ENCODE measurements around the gene LARGE1.
A peak's percentile ranks its signal among the peaks of the same experiment; 100 is the strongest.

The LARGE1 gene

GRCh38 chr22:33520904-33521780 lies 399.1 kb downstream of the LARGE1 start:
- H3K4me1 ChIP-seq: no peaks in the 10 kb centered on the region
- H3K36me3 ChIP-seq (replicated peaks): no peaks in the 10 kb centered on the region
- H3K4me3 ChIP-seq: no peak overlapping the region
- DNase-seq (ENCODE audit: low spot score in 2 of 2): no peak
- no peaks in the 10 kb centered on the region for H3K9me3 ChIP-seq
- H3K27me3 ChIP-seq (ENCODE audit: low read depth): no peaks in the 10 kb centered on the region
- in situ Hi-C loops (cut with MboI; ENCODE audit: low sequenced_read_pairs): loop anchor here (25.0 kb wide), 1 partner anchor 591 kb away; no protein-coding TSS in a partner anchor

- in situ Hi-C loops (cut with MboI; ENCODE audit: low sequenced_read_pairs): loop anchor here (25.0 kb wide), 1 partner anchor 592 kb away; no protein-coding TSS in a partner anchor
- H3K36me3 ChIP-seq (replicated peaks): no peaks in the 10 kb centered on the region
- H3K4me3 ChIP-seq: no peak overlapping the region
Measured at GRCh38 chr22:33519974-33520903, 400.0 kb downstream of the LARGE1 start.

GRCh38 chr22:33519071-33519973 lies 401.0 kb downstream of the LARGE1 start:
- in situ Hi-C loops (cut with MboI; ENCODE audit: low sequenced_read_pairs): loop anchor here (25.0 kb wide), 1 partner anchor 593 kb away; no protein-coding TSS in a partner anchor
- peak; percentile 38 to 60 for DNase-seq (ENCODE audit: low spot score in 2 of 2)
- Histone ChIP-seq H3K36me3 (replicated peaks) (no peaks in the 10 kb centered on the region), H3K9me3 (no peaks in the 10 kb centered on the region), H3K27me3 (ENCODE audit: low read depth) (no peaks in the 10 kb centered on the region), H3K4me1 (no peaks in the 10 kb centered on the region), H3K4me3 (no peak overlapping the region)

More at GRCh38 chr22:33519974-33520903, 400.0 kb downstream of the LARGE1 start:
- H3K4me1 ChIP-seq: no peaks in the 10 kb centered on the region
- DNase-seq (ENCODE audit: low spot score in 2 of 2): no peak
- no peaks in the 10 kb centered on the region for H3K9me3 ChIP-seq
- no peaks in the 10 kb centered on the region for H3K27me3 ChIP-seq (ENCODE audit: low read depth)

- Histone ChIP-seq H3K9me3 (no peaks in the 10 kb centered on the region), H3K4me3 (no peak overlapping the region), H3K4me1 (no peaks in the 10 kb centered on the region), H3K27me3 (ENCODE audit: low read depth) (no peaks in the 10 kb centered on the region), H3K36me3 (replicated peaks) (no peaks in the 10 kb centered on the region)
- in situ Hi-C loops (cut with MboI; ENCODE audit: low sequenced_read_pairs): loop anchor here (25.0 kb wide), 1 partner anchor 594 kb away; no protein-coding TSS in a partner anchor
- no peak for DNase-seq (ENCODE audit: low spot score in 2 of 2)
Measured at GRCh38 chr22:33518405-33518804, 401.9 kb downstream of the LARGE1 start.

- Histone ChIP-seq H3K4me1 (no peaks in the 10 kb centered on the region), H3K9me3 (no peaks in the 10 kb centered on the region), H3K36me3 (replicated peaks) (no peaks in the 10 kb centered on the region), H3K4me3 (no peak overlapping the region), H3K27me3 (ENCODE audit: low read depth) (no peaks in the 10 kb centered on the region)
- in situ Hi-C loops (cut with MboI; ENCODE audit: low sequenced_read_pairs): loop anchor here (25.0 kb wide), 1 partner anchor 597 kb away; no protein-coding TSS in a partner anchor
- DNase-seq (ENCODE audit: low spot score in 2 of 2): no peak
Measured at GRCh38 chr22:33515795-33516194, 404.5 kb downstream of the LARGE1 start.

GRCh38 chr22:33513388-33514338 lies 406.6 kb downstream of the LARGE1 start:
- no peaks in the 10 kb centered on the region for H3K27me3 ChIP-seq (ENCODE audit: low read depth)
- in situ Hi-C loops (cut with MboI; ENCODE audit: low sequenced_read_pairs): loop anchor here (25.0 kb wide), 1 partner anchor 599 kb away; no protein-coding TSS in a partner anchor
- H3K4me3 ChIP-seq: no peak overlapping the region
- no peaks in the 10 kb centered on the region for H3K4me1 ChIP-seq
- DNase-seq (ENCODE audit: low spot score in 2 of 2): no peak
- no peaks in the 10 kb centered on the region for H3K9me3 ChIP-seq
- H3K36me3 ChIP-seq (replicated peaks): no peaks in the 10 kb centered on the region

GRCh38 chr22:33512908-33513307 lies 407.4 kb downstream of the LARGE1 start:
- Histone ChIP-seq H3K36me3 (replicated peaks) (no peaks in the 10 kb centered on the region), H3K4me1 (no peaks in the 10 kb centered on the region), H3K27me3 (ENCODE audit: low read depth) (no peaks in the 10 kb centered on the region), H3K4me3 (no peak overlapping the region), H3K9me3 (no peaks in the 10 kb centered on the region)
- in situ Hi-C loops (cut with MboI; ENCODE audit: low sequenced_read_pairs): loop anchor here (25.0 kb wide), 1 partner anchor 599 kb away; no protein-coding TSS in a partner anchor
- DNase-seq (ENCODE audit: low spot score in 2 of 2): no peak

GRCh38 chr22:33510429-33510904 lies 409.8 kb downstream of the LARGE1 start:
- Histone ChIP-seq H3K4me1 (no peaks in the 10 kb centered on the region), H3K4me3 (no peak overlapping the region), H3K9me3 (no peaks in the 10 kb centered on the region), H3K27me3 (ENCODE audit: low read depth) (no peaks in the 10 kb centered on the region), H3K36me3 (replicated peaks) (no peaks in the 10 kb centered on the region)
- in situ Hi-C loops (cut with MboI; ENCODE audit: low sequenced_read_pairs): loop anchor here (25.0 kb wide), 1 partner anchor 602 kb away; no protein-coding TSS in a partner anchor
- no peak for DNase-seq (ENCODE audit: low spot score in 2 of 2)

GRCh38 chr22:33504941-33505625 lies 415.2 kb downstream of the LARGE1 start:
- Histone ChIP-seq H3K27me3 (ENCODE audit: low read depth) (no peaks in the 10 kb centered on the region), H3K4me1 (no peaks in the 10 kb centered on the region), H3K9me3 (no peaks in the 10 kb centered on the region), H3K36me3 (replicated peaks) (no peaks in the 10 kb centered on the region), H3K4me3 (no peak overlapping the region)
- in situ Hi-C loops (cut with MboI; ENCODE audit: low sequenced_read_pairs): loop anchor here (25.0 kb wide), 1 partner anchor 607 kb away; no protein-coding TSS in a partner anchor
- DNase-seq (ENCODE audit: low spot score in 2 of 2): no peak

- H3K4me3 ChIP-seq: no peak overlapping the region
- no peaks in the 10 kb centered on the region for H3K9me3 ChIP-seq
- no peaks in the 10 kb centered on the region for H3K27me3 ChIP-seq (ENCODE audit: low read depth)
- in situ Hi-C loops (cut with MboI; ENCODE audit: low sequenced_read_pairs): no loop called here
- peaks cover 4% of the 10 kb centered on the region for H3K4me1 ChIP-seq
- DNase-seq (ENCODE audit: low spot score in 2 of 2): no peak
- H3K36me3 ChIP-seq (replicated peaks): no peaks in the 10 kb centered on the region
Measured at GRCh38 chr22:33496112-33496511, 424.2 kb downstream of the LARGE1 start.

- no peak for DNase-seq (ENCODE audit: low spot score in 2 of 2)
- Histone ChIP-seq H3K9me3 (no peaks in the 10 kb centered on the region), H3K4me3 (no peak overlapping the region), H3K27me3 (ENCODE audit: low read depth) (no peaks in the 10 kb centered on the region), H3K4me1 (peaks cover 4% of the 10 kb centered on the region), H3K36me3 (replicated peaks) (no peaks in the 10 kb centered on the region)
- in situ Hi-C loops (cut with MboI; ENCODE audit: low sequenced_read_pairs): no loop called here
Measured at GRCh38 chr22:33493476-33494205, 426.6 kb downstream of the LARGE1 start.
